Cardiac muscle cell (in vitro differentiated cells and primary cell): ENCODE measurements around the gene CFAP107. TPM values are rescaled to one million over a fixed set of nuclear protein-coding genes. Genes with fewer than 3 reads are reported as not detected.
A peak's percentile ranks its signal among the peaks of the same experiment; 100 is the strongest.

Experiments
- DNase-seq, 2 donors: peaks; one replicate each; pipeline versions ENCODE4 v3.0.0 to v3.0.0-alpha.2; 2010 to 2017; ENCODE audit warnings: low read depth in 1 of 2, low spot score in 1 of 2
- H3K27ac ChIP-seq: fragments of 200-600 bp; sonication (generic); 2 replicates; pipeline ENCODE4 v1.5.1; 2016
- H3K27me3 ChIP-seq: fragments of 200-600 bp; sonication (generic); 2 replicates; pipeline ENCODE4 v1.6.0; 2016; ENCODE audit warnings: control low read depth
- H3K36me3 ChIP-seq: fragments of 200-600 bp; sonication (generic); 2 replicates; pipeline ENCODE4 v1.5.1; 2016; ENCODE audit warnings: control low read depth
- H3K4me1 ChIP-seq: fragments of 200-600 bp; sonication (generic); 2 replicates; pipeline ENCODE4 v1.8.1; 2017; ENCODE audit warnings: low read depth, mild to moderate bottlenecking, mixed run types
- H3K4me3 ChIP-seq: fragments of 200-600 bp; sonication (generic); 2 replicates; pipeline ENCODE4 v1.5.1; 2016; ENCODE audit warnings: mild to moderate bottlenecking
- H3K9me3 ChIP-seq: fragments of 200-600 bp; sonication (generic); 2 replicates; pipeline ENCODE4 v1.5.1; 2017; ENCODE audit warnings: low read depth, mild to moderate bottlenecking, control low read depth
- polyA plus RNA-seq: library from polyadenylated mRNA; unstranded; fragments of >200 nt; fragmentation: Nextera tagmentation; extraction: Ambion mirVana; gene quantifications from 2 replicates; pipeline ENCODE4 v1.2.1, GENCODE V29; 2016
- total RNA-seq: library from RNA; depleted of rRNA; stranded (reverse); fragments of >200 nt; gene quantifications from 2 replicates; pipeline ENCODE4 v1.2.3, GENCODE V29; 2016
- TF ChIP-seq, protein P1 (sequence below): IDR thresholded peaks from 2 replicates; pipeline ENCODE4 v1.5.1; 2012; ENCODE audit warnings: low read depth, mild to moderate bottlenecking, low read length

Gene CFAP107, protein sequence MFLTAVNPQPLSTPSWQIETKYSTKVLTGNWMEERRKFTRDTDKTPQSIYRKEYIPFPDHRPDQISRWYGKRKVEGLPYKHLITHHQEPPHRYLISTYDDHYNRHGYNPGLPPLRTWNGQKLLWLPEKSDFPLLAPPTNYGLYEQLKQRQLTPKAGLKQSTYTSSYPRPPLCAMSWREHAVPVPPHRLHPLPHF
- total RNA-seq: not detected in 2 replicates
- polyA plus RNA-seq: not detected in 2 replicates

DNA sequence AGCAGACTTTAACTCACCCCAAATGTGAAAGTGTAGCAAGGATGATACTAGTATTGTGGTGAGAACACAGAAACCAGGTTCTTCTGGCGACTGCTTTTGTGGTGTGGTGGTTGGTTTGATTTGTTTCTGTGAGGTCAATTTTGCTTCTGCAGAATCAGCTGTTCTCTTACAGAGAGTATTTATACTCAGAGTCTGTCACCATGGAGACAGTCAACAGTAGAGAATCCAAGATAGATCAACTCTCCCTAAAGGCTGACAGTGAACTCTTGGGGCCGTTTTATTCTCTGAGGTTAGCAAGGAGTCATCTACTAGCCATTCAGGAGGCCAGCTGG, at the start of gene CFAP107:
TSS of gene CFAP107 (plus strand) at position 209 of the 332 bp plus-strand sequence. CDS start 231 bp downstream, outside the sequence.
- Histone ChIP-seq H3K36me3 (no peaks in the 10 kb centered on the region), H3K4me3 (no peak within 1 kb of the TSS), H3K4me1 (no peaks in the 10 kb centered on the region), H3K27me3 (no peaks in the 10 kb centered on the region), H3K9me3 (no peaks in the 10 kb centered on the region), H3K27ac (no peak within 1 kb of the TSS)
- DNase-seq: peak in 1 of 2 donors; percentile 6
- TF ChIP-seq, protein P1, sequence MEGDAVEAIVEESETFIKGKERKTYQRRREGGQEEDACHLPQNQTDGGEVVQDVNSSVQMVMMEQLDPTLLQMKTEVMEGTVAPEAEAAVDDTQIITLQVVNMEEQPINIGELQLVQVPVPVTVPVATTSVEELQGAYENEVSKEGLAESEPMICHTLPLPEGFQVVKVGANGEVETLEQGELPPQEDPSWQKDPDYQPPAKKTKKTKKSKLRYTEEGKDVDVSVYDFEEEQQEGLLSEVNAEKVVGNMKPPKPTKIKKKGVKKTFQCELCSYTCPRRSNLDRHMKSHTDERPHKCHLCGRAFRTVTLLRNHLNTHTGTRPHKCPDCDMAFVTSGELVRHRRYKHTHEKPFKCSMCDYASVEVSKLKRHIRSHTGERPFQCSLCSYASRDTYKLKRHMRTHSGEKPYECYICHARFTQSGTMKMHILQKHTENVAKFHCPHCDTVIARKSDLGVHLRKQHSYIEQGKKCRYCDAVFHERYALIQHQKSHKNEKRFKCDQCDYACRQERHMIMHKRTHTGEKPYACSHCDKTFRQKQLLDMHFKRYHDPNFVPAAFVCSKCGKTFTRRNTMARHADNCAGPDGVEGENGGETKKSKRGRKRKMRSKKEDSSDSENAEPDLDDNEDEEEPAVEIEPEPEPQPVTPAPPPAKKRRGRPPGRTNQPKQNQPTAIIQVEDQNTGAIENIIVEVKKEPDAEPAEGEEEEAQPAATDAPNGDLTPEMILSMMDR: no peak

DNA sequence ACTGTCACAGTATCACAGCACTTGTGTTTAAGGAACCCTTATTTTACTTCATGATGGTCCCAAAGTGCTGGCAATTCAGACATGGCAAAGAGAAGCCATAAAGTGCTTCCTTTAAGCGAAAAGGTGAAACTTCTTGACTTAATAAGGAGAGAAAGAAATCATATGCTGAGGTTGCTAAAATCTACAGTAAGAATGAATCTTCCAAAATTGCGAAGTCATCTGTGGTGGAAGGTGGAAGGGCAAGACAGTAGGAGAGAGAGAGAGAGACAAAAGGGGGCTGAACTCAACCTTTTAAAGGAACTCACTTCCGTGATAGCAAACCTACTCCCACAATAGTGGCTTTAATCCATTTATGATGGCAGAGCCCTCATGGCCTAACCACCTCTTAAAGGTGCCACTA, 49.3 kb upstream of the CFAP107 start:
- no peak overlapping the region for H3K4me3 ChIP-seq
- no peaks in the 10 kb centered on the region for H3K9me3 ChIP-seq
- no peaks in the 10 kb centered on the region for H3K36me3 ChIP-seq
- no peaks in the 10 kb centered on the region for H3K27me3 ChIP-seq
- H3K4me1 ChIP-seq: no peaks in the 10 kb centered on the region
- DNase-seq: no peak
- TF ChIP-seq, protein P1: no peak
- H3K27ac ChIP-seq: no peak overlapping the region

DNA sequence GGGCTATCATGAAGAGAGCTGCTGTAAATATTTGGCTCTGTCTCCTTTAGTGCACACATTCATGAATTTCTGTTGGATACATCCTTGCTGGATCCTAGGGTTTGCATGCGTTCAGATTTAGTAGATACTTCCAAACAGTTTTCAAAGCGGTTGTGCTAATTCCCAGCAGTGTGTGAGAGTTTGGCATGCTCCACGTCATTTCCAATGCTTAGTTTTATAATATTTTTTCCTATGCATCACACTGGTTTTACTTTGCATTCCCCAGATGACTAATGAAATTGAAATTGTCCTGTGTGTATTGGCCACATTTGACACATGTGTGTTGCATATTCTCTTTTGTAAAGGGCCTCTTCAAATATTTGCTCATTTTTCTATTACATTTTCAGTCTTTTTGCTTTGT, 48.6 kb upstream of the CFAP107 start:
- no peaks in the 10 kb centered on the region for H3K27me3 ChIP-seq
- H3K27ac ChIP-seq: no peak overlapping the region
- TF ChIP-seq, protein P1: no peak
- DNase-seq: no peak
- no peak overlapping the region for H3K4me3 ChIP-seq
- no peaks in the 10 kb centered on the region for H3K9me3 ChIP-seq
- no peaks in the 10 kb centered on the region for H3K36me3 ChIP-seq
- no peaks in the 10 kb centered on the region for H3K4me1 ChIP-seq

DNA sequence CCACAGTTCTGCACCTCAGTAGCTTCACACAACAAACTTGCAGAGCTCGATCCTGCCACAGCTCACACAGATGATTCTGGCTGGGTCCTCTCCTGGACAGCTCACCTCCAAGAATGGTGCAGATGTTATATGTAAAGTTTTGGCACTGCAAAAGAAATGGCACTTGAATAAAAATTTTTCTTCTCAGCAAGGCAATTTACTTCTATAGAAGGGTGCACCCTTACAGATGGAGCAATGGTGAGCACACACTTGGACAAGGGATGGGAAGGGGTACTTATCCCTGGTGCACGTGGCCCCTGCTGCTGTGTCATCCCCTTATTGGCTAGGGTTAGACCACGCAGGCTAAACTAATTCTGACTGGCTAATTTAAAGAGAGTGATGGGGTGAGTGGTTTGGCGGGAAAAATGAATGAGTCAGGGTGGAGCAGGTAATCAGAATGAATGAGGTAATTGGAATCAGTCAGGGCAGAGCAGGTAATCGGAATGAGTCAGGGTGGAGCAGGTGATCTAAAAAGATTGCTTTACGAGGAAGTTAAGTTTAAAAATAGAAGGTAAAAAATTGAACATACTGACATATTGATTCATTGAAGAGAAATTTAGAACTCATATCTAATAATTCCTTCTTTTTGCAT, 42.1 kb upstream of the CFAP107 start:
- Histone ChIP-seq H3K4me1 (no peaks in the 10 kb centered on the region), H3K36me3 (no peaks in the 10 kb centered on the region), H3K27ac (no peak overlapping the region), H3K9me3 (no peaks in the 10 kb centered on the region), H3K4me3 (no peak overlapping the region), H3K27me3 (no peaks in the 10 kb centered on the region)
- no peak for DNase-seq
- TF ChIP-seq, protein P1: no peak

DNA sequence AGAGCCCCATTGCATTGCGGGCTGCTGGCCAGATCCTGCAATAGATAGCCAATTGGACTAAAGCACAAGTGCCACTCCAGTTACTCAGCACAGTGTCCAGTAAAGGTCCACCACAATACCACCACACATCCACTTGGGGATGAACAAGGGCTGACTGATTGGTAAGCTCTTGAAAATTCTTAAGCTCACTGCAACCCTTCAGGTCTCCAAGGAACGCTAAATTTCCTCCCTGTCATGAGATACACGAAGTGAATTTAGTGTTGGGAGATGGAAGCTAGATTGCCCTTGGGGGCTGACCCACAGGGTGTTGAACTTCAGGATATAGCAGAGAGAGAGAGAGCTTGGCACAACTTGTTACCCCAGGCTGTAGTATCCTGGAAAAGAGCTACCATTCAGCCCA, 39.9 kb upstream of the CFAP107 start:
- H3K27ac ChIP-seq: no peak overlapping the region
- H3K4me1 ChIP-seq: no peaks in the 10 kb centered on the region
- no peak overlapping the region for H3K4me3 ChIP-seq
- H3K27me3 ChIP-seq: no peaks in the 10 kb centered on the region
- TF ChIP-seq, protein P1: no peak
- no peaks in the 10 kb centered on the region for H3K9me3 ChIP-seq
- no peaks in the 10 kb centered on the region for H3K36me3 ChIP-seq
- no peak for DNase-seq
